Left ventricle myocardium superior (tissue), 1 donor: ENCODE measurements around the gene OR10A6. TPM values are rescaled to one million over a fixed set of nuclear protein-coding genes. Genes with fewer than 3 reads are reported as not detected.

ENCODE experiments used
- ATAC-seq: fragments of 200-7000 bp; cut with Tn5 transposase; one replicate; pipeline ENCODE4 v1.9.1; 2020; ENCODE audit warnings: mild to moderate bottlenecking, moderate library complexity
- DNase-seq: peaks from one replicate; pipeline ENCODE4 v3.0.0-alpha.2; 2020
- intact Hi-C: fragments of 100-400 bp; cut with micrococcal nuclease; formaldehyde crosslinking; loops from one replicate; pipeline ENCODE4 v1.11.0; 2022
- long read RNA-seq: library from polyadenylated mRNA; unstranded; transcript quantifications from one replicate; pipeline ENCODE4 v2.0.0, GENCODE V29; 2021
- total RNA-seq: library from RNA; stranded (reverse); fragmentation: NEBNext Ultra II Directional; extraction: Animal tissue kit (Norgen Biotek cat#: 25700); gene quantifications from one replicate; pipeline ENCODE4 v1.2.1, GENCODE V29; 2021
- donor health status: DM: no; HTN: yes; CAD: no; lungs with severe emphysema.

The OR10A6 gene, protein sequence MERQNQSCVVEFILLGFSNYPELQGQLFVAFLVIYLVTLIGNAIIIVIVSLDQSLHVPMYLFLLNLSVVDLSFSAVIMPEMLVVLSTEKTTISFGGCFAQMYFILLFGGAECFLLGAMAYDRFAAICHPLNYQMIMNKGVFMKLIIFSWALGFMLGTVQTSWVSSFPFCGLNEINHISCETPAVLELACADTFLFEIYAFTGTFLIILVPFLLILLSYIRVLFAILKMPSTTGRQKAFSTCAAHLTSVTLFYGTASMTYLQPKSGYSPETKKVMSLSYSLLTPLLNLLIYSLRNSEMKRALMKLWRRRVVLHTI
- not detected for total RNA-seq
- long read RNA-seq, result 0 reads

GRCh38 chr11:7931168-7931567 is at the start of gene OR10A6:
Gene OR10A6 (minus strand): TSS chr11:7931268. CDS start chr11:7928662, 2,606 bp downstream.
- ATAC-seq (no peak), DNase-seq (no peak)
- intact Hi-C loops, result no loop called here

GRCh38 chr11:7977232-7977917 is 46.3 kb upstream of the OR10A6 start:
- DNase-seq (no peak), ATAC-seq (no peak)
- intact Hi-C loops, result no loop called here

DNA sequence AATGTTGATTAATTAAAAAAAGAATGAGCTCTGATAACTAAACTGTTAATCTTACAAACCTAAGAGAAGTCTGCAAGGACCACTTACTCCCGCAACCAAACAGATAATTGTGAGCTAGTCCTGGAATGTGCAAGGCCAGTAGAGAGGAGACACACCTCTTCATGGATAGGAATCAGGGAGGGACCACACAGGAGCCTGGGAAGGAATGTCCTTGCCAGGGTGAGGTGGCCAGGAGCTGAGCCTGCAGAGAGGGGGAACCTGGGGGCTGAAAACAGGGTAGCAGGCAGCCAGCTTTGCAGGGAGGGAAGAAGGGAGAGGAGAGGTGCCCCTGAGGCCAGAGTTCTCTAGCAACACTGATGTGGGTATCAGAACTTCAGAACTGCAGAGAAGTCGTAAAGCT is 43.6 kb upstream of the OR10A6 start:
- intact Hi-C loops, result no loop called here

DNA sequence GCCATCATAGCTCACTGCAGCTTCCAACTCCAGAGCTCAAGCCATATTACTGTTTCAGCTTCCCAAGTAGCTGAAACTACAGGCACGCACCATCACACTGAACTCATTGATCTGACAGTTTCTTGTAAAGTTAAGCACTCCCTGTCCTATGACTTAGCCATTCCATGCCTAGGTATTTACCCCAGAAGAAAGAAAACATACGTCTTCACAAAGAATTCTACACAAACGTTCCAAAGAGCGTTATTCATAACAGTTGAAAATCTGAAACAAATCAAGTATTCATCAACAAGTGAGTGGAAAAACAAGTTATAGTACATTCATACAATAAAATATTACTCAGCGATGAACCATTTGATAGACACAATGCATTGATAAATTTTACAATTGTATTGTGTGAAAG is 41.9 kb upstream of the OR10A6 start:
- ATAC-seq, result no peak
- DNase-seq, result no peak
- intact Hi-C loops, result no loop called here

More for the DNA sequence above, 43.6 kb upstream of the OR10A6 start:
- DNase-seq (no peak), ATAC-seq (no peak)

DNA sequence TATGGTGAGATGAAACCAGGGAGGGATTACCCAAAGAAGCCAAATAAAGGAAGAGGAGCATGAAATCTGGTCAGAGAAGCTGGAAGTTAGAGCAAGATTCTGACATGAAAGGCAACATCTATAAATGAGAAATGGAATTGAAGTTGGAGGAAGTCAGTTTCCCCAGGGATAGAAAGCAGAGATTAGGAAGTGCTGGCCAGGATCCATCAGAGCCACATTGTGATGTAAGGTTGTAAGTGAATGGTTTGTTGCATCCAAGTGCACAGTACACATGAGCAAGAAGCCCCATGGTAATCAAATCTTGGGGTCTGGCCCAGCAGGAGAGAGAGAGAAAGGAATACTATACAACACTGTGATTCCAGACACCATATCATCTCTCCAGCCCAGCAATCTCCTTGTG is 40.8 kb upstream of the OR10A6 start:
- ATAC-seq (no peak), DNase-seq (no peak)
- intact Hi-C loops, result no loop called here

DNA sequence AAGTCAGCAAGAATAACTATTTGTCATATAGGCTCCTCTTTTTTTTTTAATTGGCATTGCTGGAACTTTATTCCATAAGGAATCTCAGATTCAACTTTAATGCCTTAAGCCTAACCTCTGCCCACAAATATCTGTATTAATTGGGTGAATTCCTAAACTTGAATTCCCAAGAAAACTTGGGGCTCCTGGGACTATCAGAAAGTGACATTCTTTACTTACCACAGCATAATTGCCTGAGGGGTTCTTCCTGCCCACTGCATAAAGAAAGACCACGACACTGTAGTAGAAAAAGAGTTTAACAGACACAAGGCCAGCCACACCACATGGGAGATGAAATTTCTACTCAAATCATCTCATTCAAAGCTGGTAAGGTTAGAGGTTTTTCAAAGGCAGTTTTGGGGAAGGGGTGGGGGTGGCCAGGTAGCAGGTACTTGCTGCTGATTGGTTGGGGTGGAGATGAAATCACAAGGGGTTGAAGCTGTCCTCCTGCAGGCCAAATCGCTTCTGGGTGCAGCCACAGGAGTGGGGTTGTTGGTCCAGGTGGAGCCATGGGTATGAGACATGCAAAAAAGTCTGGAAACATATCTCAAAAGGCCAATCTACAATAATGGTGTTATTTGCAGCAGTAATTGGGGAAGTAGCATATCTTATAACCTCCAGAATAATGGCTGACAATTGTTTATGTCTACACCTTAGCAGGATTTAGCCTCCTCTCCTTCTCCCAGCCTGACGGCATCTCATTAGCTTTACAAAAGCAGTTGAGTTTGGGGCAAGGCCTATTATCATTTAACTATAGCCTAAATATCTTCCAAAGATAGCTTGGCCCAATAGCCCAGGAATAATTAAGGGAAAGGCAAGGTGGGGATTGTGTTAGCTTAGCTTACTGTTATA is 38.9 kb upstream of the OR10A6 start:
- no peak for ATAC-seq

GRCh38 chr11:7968686-7969085 is 37.6 kb upstream of the OR10A6 start:
- DNase-seq (no peak), ATAC-seq (no peak)
- intact Hi-C loops, result no loop called here

More for the DNA sequence above, 38.9 kb upstream of the OR10A6 start:
- no peak for DNase-seq
- intact Hi-C loops, result no loop called here

DNA sequence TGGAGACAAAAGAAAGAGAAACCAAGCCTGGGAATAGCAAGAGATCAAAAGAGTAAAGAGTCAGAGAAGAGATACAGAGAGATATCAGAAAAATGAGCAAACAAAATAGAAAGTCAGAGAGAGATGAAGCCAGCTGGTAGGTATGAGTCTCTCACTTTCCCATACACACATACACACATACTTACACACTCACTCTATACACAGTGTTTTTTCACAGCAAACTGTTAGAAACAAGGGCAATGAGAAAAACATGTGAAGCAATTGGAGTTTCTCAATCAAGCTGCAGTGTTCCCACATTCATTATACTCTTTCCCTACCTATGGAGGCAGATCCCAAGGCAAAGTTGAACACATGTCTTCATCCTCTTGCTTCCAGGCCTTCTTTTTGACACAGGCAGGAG is 36.8 kb upstream of the OR10A6 start:
- DNase-seq (no peak), ATAC-seq (no peak)
- intact Hi-C loops, result no loop called here

- intact Hi-C loops, result no loop called here
- no peak for DNase-seq
Observed at GRCh38 chr11:7967097-7967496, 36.0 kb upstream of the OR10A6 start.

GRCh38 chr11:7965386-7965785 is 34.3 kb upstream of the OR10A6 start, which contains the start of gene NLRP10:
Gene NLRP10 (minus strand): TSS chr11:7965447. CDS start chr11:7963495, 1,952 bp downstream.
- intact Hi-C loops, result no loop called here
- no peak for DNase-seq

More at GRCh38 chr11:7967097-7967496, 36.0 kb upstream of the OR10A6 start:
- ATAC-seq, result no peak

DNA sequence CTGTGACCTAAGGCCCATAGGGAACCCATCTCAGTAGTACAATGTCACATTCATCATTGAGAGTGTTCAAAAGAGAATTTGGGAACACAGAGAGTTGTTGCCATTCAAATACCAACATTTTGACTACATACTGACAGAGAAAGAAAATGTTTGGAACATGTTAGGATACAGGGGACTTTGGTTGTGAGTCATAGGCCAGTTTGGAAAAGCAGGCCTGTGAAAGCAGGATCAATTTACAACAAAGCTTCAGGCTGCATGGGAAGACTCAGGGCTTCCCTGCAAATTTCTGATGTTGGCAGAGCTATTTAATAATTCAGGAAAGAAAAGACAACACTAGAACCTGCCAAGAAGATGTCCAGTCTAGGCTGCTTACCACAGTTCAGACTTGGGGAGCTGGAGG is 33.8 kb upstream of the OR10A6 start:
- DNase-seq (no peak), ATAC-seq (no peak)
- intact Hi-C loops, result no loop called here

More at GRCh38 chr11:7965386-7965785, 34.3 kb upstream of the OR10A6 start, which contains the start of gene NLRP10:
- no peak for ATAC-seq

DNA sequence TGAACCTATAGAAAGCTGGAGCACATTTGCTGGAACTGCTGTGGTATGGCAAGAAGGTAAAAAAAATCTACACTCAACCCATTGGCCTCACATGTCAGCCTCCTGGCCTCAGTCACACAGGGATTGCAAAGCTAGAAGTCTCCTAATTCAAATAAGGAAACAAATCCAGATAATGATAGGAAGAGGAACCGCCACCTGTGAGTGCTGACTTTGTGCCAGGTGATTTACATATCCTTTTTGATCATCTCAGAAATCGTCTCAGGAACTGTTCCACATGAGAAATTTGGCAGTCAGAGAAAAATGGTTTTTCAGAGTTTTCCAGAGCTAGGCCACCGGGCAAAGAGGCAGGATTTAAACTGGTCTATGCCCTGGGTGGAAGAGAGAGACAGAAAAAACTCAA is 33.2 kb upstream of the OR10A6 start:
- intact Hi-C loops, result no loop called here
- DNase-seq (no peak), ATAC-seq (no peak)

GRCh38 chr11:7955191-7955590 is 24.1 kb upstream of the OR10A6 start:
- no peak for ATAC-seq
- intact Hi-C loops, result no loop called here
- no peak for DNase-seq

DNA sequence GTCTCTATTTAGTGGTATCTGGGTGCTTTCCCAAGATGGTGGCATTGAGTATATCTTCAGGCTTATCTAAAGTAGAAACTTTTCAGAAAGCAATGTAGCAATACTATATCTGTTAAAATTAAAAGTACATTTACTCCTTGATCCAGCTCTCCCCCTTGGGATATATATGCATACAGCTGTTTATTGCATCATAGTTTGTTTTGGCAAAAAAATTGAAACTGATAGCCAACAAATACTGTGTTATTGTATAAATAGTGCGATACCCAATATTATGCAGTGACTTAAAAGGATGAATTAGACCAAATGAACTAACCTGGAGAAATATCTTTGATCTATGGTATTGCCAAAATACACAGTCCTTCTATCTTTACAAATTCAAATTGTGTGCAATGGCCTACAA is 18.9 kb upstream of the OR10A6 start:
- no peak for DNase-seq

DNA sequence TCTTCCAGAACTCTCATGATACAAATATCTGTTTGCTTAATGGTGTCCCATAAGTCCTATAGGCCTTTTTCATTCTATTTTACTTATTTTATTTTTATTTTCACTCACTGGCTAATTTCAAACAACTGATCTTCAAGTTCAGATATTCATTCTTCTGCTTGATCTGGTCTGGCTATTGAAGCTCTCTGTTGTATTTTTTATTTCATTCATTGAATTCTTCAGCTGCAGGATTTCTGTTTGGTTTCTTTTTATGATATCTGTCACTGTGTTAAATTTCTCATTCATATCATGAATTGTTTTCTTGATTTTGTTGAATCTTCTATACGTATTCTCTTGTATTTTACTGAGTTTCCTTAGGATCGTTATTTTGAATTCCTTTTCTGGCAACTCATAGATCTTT is 13.1 kb upstream of the OR10A6 start:
- intact Hi-C loops, result no loop called here
- no peak for DNase-seq
- ATAC-seq, result no peak

More for the DNA sequence above, 18.9 kb upstream of the OR10A6 start:
- ATAC-seq, result no peak
- intact Hi-C loops, result no loop called here

DNA sequence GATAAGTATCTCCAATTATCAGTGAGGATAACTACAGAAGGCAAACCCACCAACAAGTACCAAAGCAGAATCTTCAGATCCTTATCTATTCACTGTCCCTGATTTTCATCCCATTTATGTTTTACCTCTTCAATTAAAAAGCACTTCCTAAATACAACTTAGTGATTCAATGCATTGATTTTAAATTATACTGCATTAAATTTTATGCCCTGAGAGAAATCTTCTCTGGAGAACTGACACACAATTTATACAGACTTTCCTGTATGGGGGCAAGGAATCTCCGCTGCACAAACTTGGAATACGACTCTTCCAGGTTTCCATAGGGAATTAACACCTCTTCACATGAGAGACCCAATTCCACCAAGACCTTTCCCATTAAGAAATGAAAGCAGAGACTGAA is 10.5 kb upstream of the OR10A6 start, which contains the start of gene OR10A3:
Gene OR10A3, minus strand, starts transcription at position 101 of the 400 bp plus-strand sequence. CDS start 2,188 bp downstream, outside the sequence.
- ATAC-seq (no peak), DNase-seq (no peak)
- intact Hi-C loops, result no loop called here

DNA sequence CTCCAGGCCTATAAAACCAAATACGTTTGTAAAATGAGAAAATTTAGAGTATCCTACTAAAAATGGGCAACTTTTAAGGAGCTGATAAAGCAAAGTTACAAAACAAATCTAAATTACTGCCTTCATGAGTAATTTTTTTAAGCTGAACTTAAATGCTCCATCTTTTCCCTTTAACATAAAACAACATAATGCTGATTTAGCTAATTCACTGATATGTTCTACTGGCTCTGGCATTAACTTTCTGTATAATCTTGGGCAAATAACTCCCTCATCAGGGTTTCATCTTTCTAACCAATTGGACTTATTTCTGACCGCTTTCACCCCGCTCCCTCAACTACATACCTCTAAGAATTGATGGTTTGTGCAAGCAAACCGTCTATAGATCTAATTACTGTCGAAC is 10.1 kb upstream of the OR10A6 start:
- ATAC-seq, result no peak
- DNase-seq, result no peak
- intact Hi-C loops, result no loop called here

GRCh38 chr11:7936615-7937014 is 5.5 kb upstream of the OR10A6 start:
- no peak for DNase-seq
- intact Hi-C loops, result no loop called here
- no peak for ATAC-seq

DNA sequence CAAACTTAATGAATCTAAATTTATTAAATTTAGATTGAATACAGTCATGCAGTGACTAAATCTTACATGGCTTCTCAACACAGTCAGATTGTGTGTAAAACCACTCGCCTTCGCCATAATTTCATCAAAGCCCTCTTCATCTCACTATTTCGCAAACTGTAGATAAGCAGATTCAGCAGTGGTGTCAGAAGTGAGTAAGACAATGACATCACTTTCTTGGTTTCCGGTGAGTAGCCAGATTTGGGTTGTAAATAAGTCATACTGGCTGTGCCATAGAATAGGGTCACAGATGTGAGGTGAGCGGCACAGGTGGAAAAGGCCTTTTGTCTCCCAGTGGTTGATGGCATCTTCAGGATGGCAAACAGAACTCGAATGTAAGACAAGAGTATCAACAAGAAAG is 3.4 kb downstream of the OR10A6 start:
- no peak for ATAC-seq
- intact Hi-C loops, result no loop called here
- no peak for DNase-seq

DNA sequence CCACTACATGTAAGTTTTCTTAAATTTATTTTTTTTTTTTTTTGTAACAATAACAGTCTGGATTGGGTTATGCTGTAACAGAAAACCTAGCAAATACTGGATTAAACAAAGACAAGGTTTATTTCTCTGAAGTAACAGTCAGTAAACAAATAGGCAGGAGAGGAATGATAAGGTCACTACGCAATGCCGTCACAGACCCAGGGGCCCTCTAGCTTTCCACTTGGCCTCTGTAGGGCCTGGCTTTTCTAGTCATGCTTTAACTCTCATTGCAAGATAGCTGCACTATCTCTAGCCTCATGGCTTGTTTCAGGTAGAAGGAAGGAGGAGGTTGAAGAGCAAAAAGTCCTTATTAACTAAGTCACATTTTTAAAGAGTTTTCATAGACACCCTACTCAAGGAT is 6.5 kb downstream of the OR10A6 start:
- DNase-seq, result no peak
- intact Hi-C loops, result no loop called here
- no peak for ATAC-seq
